Measurements from ENCODE around the gene CDKN2D.
"Not testable (repeated sequence)": the region's sequence is repeated elsewhere in the genome, so short reads cannot be mapped to it uniquely, and the experiment has no call there.

CDKN2D gene

GRCh38 chr19:10551006-10551405 lies 17.8 kb downstream of the CDKN2D start:
- not testable (repeated sequence) for DNase-seq

- DNase-seq: no peak
These were observed 18.4 kb downstream of the CDKN2D start for GRCh38 chr19:10550336-10550735.

- DNase-seq: no peak
These were observed 19.0 kb downstream of the CDKN2D start for GRCh38 chr19:10549733-10550132.

- no peak for DNase-seq
These were observed 20.0 kb downstream of the CDKN2D start for GRCh38 chr19:10548746-10549276.

GRCh38 chr19:10546817-10547216 lies 22.0 kb downstream of the CDKN2D start:
- no peak for DNase-seq

- no peak for DNase-seq
These were observed 24.0 kb downstream of the CDKN2D start for GRCh38 chr19:10544753-10545251.

GRCh38 chr19:10544242-10544752 lies 24.5 kb downstream of the CDKN2D start:
- no peak for DNase-seq

- DNase-seq: peak; percentile 66
These were observed 25.1 kb downstream of the CDKN2D start, which contains the start of gene ATG4D for GRCh38 chr19:10543420-10544241. Gene ATG4D, plus strand, starts transcription at chr19:10543904. Its CDS starts 187 bp downstream, at chr19:10544091.

GRCh38 chr19:10543059-10543419 lies 25.7 kb downstream of the CDKN2D start:
- DNase-seq: no peak

- DNase-seq: not testable (repeated sequence)
These were observed 29.8 kb downstream of the CDKN2D start for GRCh38 chr19:10539016-10539415.

GRCh38 chr19:10538204-10538983 lies 30.4 kb downstream of the CDKN2D start:
- no peak for DNase-seq

GRCh38 chr19:10537668-10538067 lies 31.1 kb downstream of the CDKN2D start:
- no peak for DNase-seq

- no peak for DNase-seq
These were observed 33.2 kb downstream of the CDKN2D start for GRCh38 chr19:10535613-10536012.

- no peak for DNase-seq
These were observed 35.0 kb downstream of the CDKN2D start for GRCh38 chr19:10533646-10534386.

- DNase-seq: no peak
These were observed 36.3 kb downstream of the CDKN2D start for GRCh38 chr19:10532457-10532856.

GRCh38 chr19:10526887-10527286 lies 41.9 kb downstream of the CDKN2D start:
- not testable (repeated sequence) for DNase-seq

- DNase-seq: no peak
These were observed 43.1 kb downstream of the CDKN2D start for GRCh38 chr19:10525636-10526035.

GRCh38 chr19:10523135-10523636 lies 45.6 kb downstream of the CDKN2D start:
- no peak for DNase-seq

- no peak for DNase-seq
These were observed 47.2 kb downstream of the CDKN2D start for GRCh38 chr19:10521461-10522171.

- DNase-seq: no peak
These were observed 48.0 kb downstream of the CDKN2D start for GRCh38 chr19:10520652-10521318.

GRCh38 chr19:10519421-10519820 lies 49.4 kb downstream of the CDKN2D start:
- DNase-seq: no peak
